Measurements from ENCODE around the gene CBX1.

CBX1 gene

GRCh38 chr17:48132385-48132784, 31.1 kb upstream of the CBX1 start:
- DNase-seq (ENCODE audit: low read depth): no peak
- TF ChIP-seq CTCF (IDR thresholded peaks at IDR 0.05; ENCODE audit: low read depth, low read length, missing control alignments): no peak
- no peak overlapping the region for H3K4me3 ChIP-seq (ENCODE audit: low read depth, low read length)

- H3K4me3 ChIP-seq (ENCODE audit: low read depth, low read length): no peak overlapping the region
- DNase-seq (ENCODE audit: low read depth): peak; percentile 40
- TF ChIP-seq CTCF (IDR thresholded peaks at IDR 0.05; ENCODE audit: low read depth, low read length, missing control alignments): peak; percentile 89
These were observed 30.0 kb upstream of the CBX1 start for GRCh38 chr17:48131216-48131824.

- no peak overlapping the region for H3K4me3 ChIP-seq (ENCODE audit: low read depth, low read length)
- no peak for TF ChIP-seq CTCF (IDR thresholded peaks at IDR 0.05; ENCODE audit: low read depth, low read length, missing control alignments)
- no peak for DNase-seq (ENCODE audit: low read depth)
These were observed 28.7 kb upstream of the CBX1 start for GRCh38 chr17:48129981-48130380.

GRCh38 chr17:48128400-48128799, 27.1 kb upstream of the CBX1 start:
- no peak overlapping the region for H3K4me3 ChIP-seq (ENCODE audit: low read depth, low read length)
- TF ChIP-seq CTCF (IDR thresholded peaks at IDR 0.05; ENCODE audit: low read depth, low read length, missing control alignments): no peak
- no peak for DNase-seq (ENCODE audit: low read depth)

GRCh38 chr17:48127371-48128051, 26.2 kb upstream of the CBX1 start:
- DNase-seq (ENCODE audit: low read depth): no peak
- TF ChIP-seq CTCF (IDR thresholded peaks at IDR 0.05; ENCODE audit: low read depth, low read length, missing control alignments): no peak
- no peak overlapping the region for H3K4me3 ChIP-seq (ENCODE audit: low read depth, low read length)

GRCh38 chr17:48126532-48126850, 25.2 kb upstream of the CBX1 start:
- TF ChIP-seq CTCF (IDR thresholded peaks at IDR 0.05; ENCODE audit: low read depth, low read length, missing control alignments): no peak
- H3K4me3 ChIP-seq (ENCODE audit: low read depth, low read length): no peak overlapping the region
- DNase-seq (ENCODE audit: low read depth): no peak

Data from GM12864 (cell line).